Stimulated activated CD8-positive, alpha-beta memory T cell treated with anti-CD3 and anti-CD28 coated beads, Interleukin-12 subunit alpha, Interleukin-12 subunit beta, amount 100 ng/mL, for 4 hours (primary cell): ENCODE results near the gene HS3ST6.
"Not testable (repeated sequence)": the region's sequence is repeated elsewhere in the genome, so short reads cannot be mapped to it uniquely, and the experiment has no call there.

ENCODE experiments used
- DNase-seq: peaks from one replicate; pipeline ENCODE4 v3.0.0-alpha.2; 2020; ENCODE audit warnings: low read depth

HS3ST6 gene

GRCh38 chr16:1877804-1878203 lies 40.4 kb downstream of the HS3ST6 start:
- no peak for DNase-seq

- no peak for DNase-seq
Observed at GRCh38 chr16:1877089-1877488, 41.1 kb downstream of the HS3ST6 start.

GRCh38 chr16:1876468-1876867 lies 41.7 kb downstream of the HS3ST6 start:
- no peak for DNase-seq

- not testable (repeated sequence) for DNase-seq
Observed at GRCh38 chr16:1876066-1876465, 42.1 kb downstream of the HS3ST6 start.

GRCh38 chr16:1874854-1875253 lies 43.4 kb downstream of the HS3ST6 start:
- DNase-seq = no peak

GRCh38 chr16:1871974-1872635 lies 46.1 kb downstream of the HS3ST6 start, which contains the start of gene MEIOB:
MEIOB (minus strand) TSS chr16:1872164; CDS start chr16:1868175, 3,989 bp downstream.
- DNase-seq = peak; percentile 4

GRCh38 chr16:1870365-1871082 lies 47.7 kb downstream of the HS3ST6 start:
- DNase-seq = no peak

- DNase-seq = no peak
Observed at GRCh38 chr16:1865902-1866690, 52.1 kb downstream of the HS3ST6 start.

- no peak for DNase-seq
Observed at GRCh38 chr16:1863681-1864460, 54.3 kb downstream of the HS3ST6 start.

- no peak for DNase-seq
Observed at GRCh38 chr16:1862394-1862793, 55.8 kb downstream of the HS3ST6 start.

- DNase-seq = no peak
Observed at GRCh38 chr16:1861730-1862129, 56.5 kb downstream of the HS3ST6 start.
